AG08396 (cell line): ENCODE data around the gene GGT5.
"Not testable (repeated sequence)": the region's sequence is repeated elsewhere in the genome, so short reads cannot be mapped to it uniquely, and the experiment has no call there.

Source experiments
- DNase-seq: peaks from one replicate; pipeline ENCODE4 v3.0.0; 2012; ENCODE audit warnings: low spot score, mixed read lengths

GGT5 gene

DNA sequence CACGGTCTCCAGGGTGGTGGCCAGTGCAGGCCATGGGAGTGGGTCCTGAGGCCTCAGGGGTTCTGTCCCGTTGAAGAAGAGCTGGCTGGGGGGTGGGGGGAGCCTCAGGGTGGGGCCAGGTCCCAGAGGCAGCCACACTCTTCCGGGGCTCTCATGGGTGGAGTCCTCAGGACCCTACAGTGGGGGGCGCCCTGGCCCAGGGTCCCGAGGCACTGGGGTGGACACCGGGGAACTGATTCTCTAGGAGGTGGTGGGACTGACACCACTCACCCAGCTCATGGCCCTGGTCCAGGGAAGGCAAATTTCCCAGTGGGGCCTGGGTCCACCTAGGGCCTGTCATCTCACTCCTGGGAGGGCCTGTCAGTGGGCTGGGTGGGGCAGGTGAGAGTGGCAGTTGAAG, 12.8 kb downstream of the GGT5 start:
- no peak for DNase-seq

DNA sequence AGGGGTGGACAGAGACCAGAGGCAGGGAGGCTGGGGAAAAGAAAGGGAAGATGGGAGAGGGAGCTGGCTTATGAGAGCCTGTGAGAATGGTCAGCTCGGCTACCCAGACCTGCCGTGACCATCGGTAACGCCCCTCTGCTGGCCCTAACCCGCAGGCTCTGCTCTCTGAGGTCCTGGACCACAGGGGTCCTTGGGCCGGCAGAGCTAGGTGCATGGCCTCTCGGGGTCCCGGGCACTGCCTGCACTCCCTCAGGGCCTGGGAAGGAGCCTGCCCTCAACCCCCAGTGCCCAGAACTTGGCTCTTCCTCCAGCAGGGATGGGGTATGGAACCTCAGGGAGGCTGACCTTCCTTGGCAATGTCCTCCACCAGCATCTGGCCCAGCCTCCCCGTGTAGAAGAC, 13.2 kb downstream of the GGT5 start:
- no peak for DNase-seq

DNA sequence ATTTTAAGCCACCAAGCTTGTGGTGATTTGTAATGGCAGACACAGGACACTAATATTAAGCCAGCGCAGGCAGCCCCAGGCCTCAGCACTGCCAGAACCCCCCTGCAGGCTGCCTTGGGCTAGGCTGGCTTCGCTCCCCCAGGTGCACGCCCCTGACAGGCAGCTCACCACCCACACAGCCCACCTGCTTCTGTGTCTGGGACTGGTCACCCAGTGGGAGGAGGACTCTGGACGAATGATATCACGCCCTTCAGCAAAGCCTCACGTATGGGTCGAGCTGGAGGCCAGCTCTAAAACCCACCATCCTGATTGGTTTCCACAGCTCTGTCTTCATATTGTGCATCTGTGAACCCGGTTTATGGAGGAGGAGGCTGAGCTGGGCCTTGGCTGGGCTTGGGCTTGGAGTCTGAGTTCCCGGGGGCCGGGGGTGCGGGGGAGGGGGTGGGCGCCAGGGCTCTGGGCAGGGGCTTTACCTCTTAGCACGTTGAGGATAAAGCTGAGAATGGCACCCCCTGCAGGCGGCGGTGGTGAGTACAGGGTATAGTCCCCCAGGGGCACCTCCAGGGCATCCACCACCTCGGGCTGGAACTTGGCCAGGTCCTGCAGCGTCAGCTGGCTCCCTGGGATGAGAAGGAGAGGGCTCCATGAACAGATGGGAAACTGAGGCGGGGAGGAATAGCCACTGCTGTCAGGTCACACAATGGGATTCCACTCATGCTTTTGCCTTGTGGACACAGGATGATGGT, 13.8 kb downstream of the GGT5 start:
- DNase-seq = no peak

- DNase-seq = no peak
These were observed 18.9 kb downstream of the GGT5 start for GRCh38 chr22:24225951-24226350.

DNA sequence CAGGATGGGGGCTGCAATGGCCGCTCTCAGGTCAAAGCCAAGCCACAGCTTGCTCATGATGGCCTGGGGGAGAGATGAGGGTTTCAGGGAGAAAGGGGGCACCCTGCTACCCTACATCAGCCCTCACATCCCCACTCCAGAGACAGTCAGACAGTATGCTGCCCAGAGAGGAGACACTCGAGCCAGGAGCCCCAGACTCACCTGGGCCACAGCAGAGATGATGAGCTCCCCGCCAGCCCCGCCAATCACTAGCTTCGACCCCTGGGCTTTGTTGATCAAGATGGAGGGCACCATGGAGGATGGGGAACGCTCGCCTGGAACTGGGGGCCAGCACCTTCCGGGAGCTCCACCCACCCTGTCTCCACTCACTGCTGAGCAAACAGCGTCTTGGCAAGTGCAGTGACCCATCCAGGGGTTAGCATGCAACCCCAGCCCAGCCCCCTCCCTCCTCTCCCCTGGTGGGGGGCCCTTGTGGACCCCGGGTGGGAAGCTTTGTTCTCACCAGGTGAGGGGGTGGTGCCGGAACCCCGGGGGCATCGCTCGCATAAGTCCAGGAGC, 19.8 kb downstream of the GGT5 start:
- DNase-seq = no peak

- DNase-seq = no peak
These were observed 20.4 kb downstream of the GGT5 start for GRCh38 chr22:24224468-24224867.

- no peak for DNase-seq
These were observed 25.1 kb downstream of the GGT5 start for GRCh38 chr22:24219750-24220149.

GRCh38 chr22:24217384-24217783, 27.5 kb downstream of the GGT5 start:
- DNase-seq = no peak

GRCh38 chr22:24216541-24217209, 28.2 kb downstream of the GGT5 start:
- DNase-seq = no peak

DNA sequence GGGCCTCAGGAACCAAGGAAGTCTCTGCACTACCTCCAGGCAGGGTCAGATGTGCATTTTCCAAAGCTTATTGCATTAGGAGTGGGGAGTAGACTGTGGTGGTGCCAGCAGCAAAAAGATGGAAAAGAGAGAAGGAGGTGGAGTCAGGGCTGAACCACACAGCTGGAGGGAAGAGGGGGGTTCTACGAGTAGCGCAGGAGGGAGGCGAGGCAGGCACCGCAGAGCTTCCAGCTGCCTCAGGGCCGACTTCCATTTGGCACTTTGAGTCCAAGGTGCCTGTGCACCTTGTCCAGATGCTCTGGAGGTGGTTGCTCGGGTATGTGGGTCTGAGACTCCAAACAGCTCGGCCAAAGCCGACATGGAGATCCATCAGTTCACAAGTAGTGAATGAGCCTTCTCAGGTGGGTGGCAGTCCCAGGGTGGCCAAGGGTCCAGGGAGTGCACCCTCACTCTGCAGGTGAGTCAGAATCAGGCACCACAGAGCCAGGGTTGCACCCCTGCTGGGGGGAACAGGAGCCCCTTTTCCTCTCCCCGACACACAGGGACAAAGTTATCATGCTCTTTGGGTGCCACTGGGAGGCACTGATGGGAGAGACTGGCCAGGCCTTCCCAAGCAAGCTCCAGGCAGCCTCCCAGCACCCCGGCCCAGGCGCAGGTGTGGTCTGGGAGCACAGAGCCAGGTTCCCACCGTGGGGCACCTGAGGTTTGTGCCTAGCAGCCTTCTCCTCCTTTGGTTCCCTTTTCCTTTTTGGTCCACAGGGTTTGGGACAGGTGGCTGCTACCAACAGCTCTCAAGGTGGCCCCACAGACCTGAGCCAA, 30.2 kb downstream of the GGT5 start:
- DNase-seq = no peak

GRCh38 chr22:24213111-24213510, 31.8 kb downstream of the GGT5 start:
- not testable (repeated sequence) for DNase-seq

- not testable (repeated sequence) for DNase-seq
These were observed 33.2 kb downstream of the GGT5 start for GRCh38 chr22:24211716-24212115.

DNA sequence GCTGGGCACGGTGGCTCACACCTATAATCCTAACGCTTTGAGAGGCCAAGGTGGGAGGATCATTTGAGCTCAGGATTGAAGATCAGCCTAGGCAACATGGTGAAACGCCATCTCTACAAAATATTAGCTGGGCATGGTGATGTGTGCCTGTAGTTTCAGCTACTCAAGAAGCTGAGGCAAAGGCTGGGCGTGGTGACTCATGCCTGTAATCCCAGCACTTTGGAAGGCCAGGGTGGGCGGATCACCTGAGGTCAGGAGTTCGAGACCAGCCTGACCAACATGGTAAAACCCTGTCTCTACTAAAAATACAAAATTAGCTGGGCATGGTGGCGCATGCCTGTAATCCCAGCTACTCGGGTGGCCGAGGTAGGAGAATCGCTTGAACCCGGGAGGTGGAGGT, 34.5 kb downstream of the GGT5 start:
- not testable (repeated sequence) for DNase-seq

DNA sequence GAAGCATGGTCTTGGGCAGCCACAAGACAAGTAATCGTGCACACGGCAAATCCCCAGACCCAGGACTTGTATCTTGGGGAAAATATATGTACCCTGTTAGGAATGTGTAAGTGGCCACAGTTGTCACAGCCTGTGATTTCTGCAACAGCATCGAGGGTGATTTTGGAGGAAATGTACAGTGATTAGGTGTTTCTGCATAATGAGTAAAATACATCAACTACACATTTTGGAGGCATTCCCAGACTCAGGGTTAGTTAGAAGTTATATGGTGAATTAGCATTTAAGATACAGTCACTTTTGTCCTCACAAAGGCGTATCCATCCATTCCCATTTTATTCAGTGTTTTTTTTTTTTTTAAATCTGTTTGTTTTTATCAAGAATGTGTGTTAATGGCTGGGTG, 35.2 kb downstream of the GGT5 start:
- no peak for DNase-seq

DNA sequence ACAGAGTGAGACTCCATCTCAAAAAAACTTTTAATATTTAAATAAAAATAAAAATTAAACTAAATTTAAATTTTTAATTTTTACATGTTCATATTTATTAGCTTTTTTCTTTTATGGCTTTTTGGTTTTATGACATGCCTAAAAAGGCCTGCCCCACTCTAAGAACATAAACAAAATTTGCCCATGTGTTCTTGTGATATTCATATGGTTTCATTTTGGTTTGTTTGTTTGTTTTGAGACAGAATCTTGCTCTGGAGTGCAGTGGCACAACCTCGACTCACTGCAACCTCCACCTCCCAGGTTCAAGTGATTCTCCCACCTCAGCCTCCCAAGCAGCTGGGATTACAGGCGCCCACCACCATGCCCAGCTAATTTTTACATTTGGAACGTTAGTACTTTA, 35.9 kb downstream of the GGT5 start:
- no peak for DNase-seq

DNA sequence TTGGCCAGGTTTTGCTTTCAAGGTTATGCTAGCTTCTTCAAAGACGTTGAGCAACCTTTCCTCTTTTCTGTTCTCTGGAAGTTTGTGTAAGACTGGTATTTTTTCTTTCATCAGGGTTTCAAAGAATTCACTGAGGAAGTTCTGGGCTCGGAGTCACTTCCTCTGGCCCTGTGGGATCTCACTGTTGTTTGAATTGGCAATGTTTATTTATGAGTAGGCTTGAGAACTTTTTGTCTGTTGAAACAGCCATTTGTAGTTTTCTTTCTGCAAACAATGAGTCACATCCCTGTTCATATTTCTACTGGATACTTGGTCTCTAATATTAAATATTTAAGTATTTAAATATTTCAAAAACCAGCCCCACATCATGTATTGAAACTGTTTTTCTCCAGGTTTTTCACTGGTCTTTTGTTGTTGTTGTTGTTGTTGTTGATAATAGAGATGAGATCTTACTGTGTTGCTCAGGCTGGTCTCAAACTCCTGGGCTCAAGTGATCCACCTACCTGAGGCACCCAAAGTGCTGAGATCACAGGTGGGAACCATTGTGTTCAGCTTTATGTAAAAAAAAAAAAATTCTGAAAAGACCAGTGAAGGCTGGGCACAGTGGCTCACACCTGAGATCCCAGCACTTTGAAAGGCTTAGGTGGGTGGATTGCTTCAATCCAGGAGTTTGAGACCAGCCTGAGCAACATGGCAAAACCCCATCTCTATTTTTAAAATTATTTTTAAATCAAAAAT, 36.7 kb downstream of the GGT5 start:
- DNase-seq = peak; percentile 85

- no peak for DNase-seq
These were observed 37.4 kb downstream of the GGT5 start for GRCh38 chr22:24207264-24208011.

GRCh38 chr22:24206460-24207263, 38.2 kb downstream of the GGT5 start:
- not testable (repeated sequence) for DNase-seq

GRCh38 chr22:24205438-24206195, 39.3 kb downstream of the GGT5 start:
- DNase-seq = no peak
